H9 (cell line): Measurements from ENCODE around the gene MPL. TPM values are rescaled to one million over a fixed set of nuclear protein-coding genes. Genes with fewer than 3 reads are reported as not detected.

Experiments
- DNase-seq: peaks from one replicate; pipeline ENCODE4 v3.0.0-alpha.2; 2017
- H2AFZ ChIP-seq: one replicate; pipeline ENCODE4 v1.6.1; 2013; ENCODE audit warnings: mild to moderate bottlenecking, low read length, control low read depth, moderate library complexity
- H2AK5ac ChIP-seq: 2 replicates; pipeline ENCODE4 v1.6.1; 2013; ENCODE audit warnings: low read length, control low read depth, mixed read lengths; ENCODE audit not compliant: insufficient read length
- H2BK120ac ChIP-seq: one replicate; pipeline ENCODE4 v1.6.1; 2013; ENCODE audit warnings: low read depth, mild to moderate bottlenecking, low read length, control low read depth, inconsistent platforms; ENCODE audit not compliant: poor library complexity, severe bottlenecking
- H2BK12ac ChIP-seq: 2 replicates; pipeline ENCODE4 v1.6.1; 2013; ENCODE audit warnings: low read length, control low read depth, mixed read lengths, low read depth; ENCODE audit not compliant: insufficient read length
- H2BK15ac ChIP-seq: 2 replicates; pipeline ENCODE4 v1.6.1; 2013; ENCODE audit warnings: low read depth, low read length, control low read depth
- H2BK20ac ChIP-seq: one replicate; pipeline ENCODE4 v1.6.1; 2013; ENCODE audit warnings: low read depth, mild to moderate bottlenecking, low read length, control low read depth, inconsistent platforms; ENCODE audit not compliant: poor library complexity, severe bottlenecking
- H2BK5ac ChIP-seq: 2 replicates; pipeline ENCODE4 v1.6.1; 2013; ENCODE audit warnings: low read length, control low read depth, mixed read lengths; ENCODE audit not compliant: insufficient read length
- H3K14ac ChIP-seq: 2 replicates; pipeline ENCODE4 v1.6.1; 2013; ENCODE audit warnings: low read length, control low read depth; ENCODE audit not compliant: insufficient read depth
- H3K18ac ChIP-seq: 2 replicates; pipeline ENCODE4 v1.6.1; 2013; ENCODE audit warnings: low read depth, mild to moderate bottlenecking, mixed read lengths, low read length, control low read depth; ENCODE audit not compliant: insufficient read length
- H3K23ac ChIP-seq: 2 replicates; pipeline ENCODE4 v1.6.1; 2013; ENCODE audit warnings: low read length, control low read depth, mixed read lengths, low read depth; ENCODE audit not compliant: insufficient read length
- H3K23me2 ChIP-seq: 2 replicates; pipeline ENCODE4 v1.6.1; 2013; ENCODE audit warnings: low read depth, mild to moderate bottlenecking, mixed read lengths, low read length, control low read depth; ENCODE audit not compliant: insufficient read length, poor library complexity, severe bottlenecking
- H3K27ac ChIP-seq: 2 replicates; pipeline ENCODE4 v1.5.1; 2013; ENCODE audit warnings: low read length, control low read depth, mixed read lengths, low read depth; ENCODE audit not compliant: insufficient read length
- H3K27me3 ChIP-seq: 2 replicates; pipeline ENCODE4 v1.6.1; 2013; ENCODE audit warnings: low read length, control low read depth, inconsistent platforms; ENCODE audit not compliant: insufficient read depth
- H3K4ac ChIP-seq: 2 replicates; pipeline ENCODE4 v1.6.1; 2013; ENCODE audit warnings: low read depth, mild to moderate bottlenecking, control low read depth, inconsistent platforms, low read length, moderate library complexity
- H3K4me1 ChIP-seq: 2 replicates; pipeline ENCODE4 v1.6.1; 2013; ENCODE audit warnings: low read length, control low read depth, inconsistent platforms; ENCODE audit not compliant: insufficient read depth
- H3K4me2 ChIP-seq: 2 replicates; pipeline ENCODE4 v1.6.1; 2013; ENCODE audit warnings: low read length, control low read depth, mixed read lengths; ENCODE audit not compliant: insufficient read length, insufficient read depth
- H3K56ac ChIP-seq: 2 replicates; pipeline ENCODE4 v1.6.1; 2013; ENCODE audit warnings: low read depth, mild to moderate bottlenecking, mixed read lengths, low read length, control low read depth; ENCODE audit not compliant: insufficient read length
- H3K79me1 ChIP-seq: 2 replicates; pipeline ENCODE4 v1.6.1; 2013; ENCODE audit warnings: low read depth, mild to moderate bottlenecking, moderate library complexity, low read length, control low read depth, inconsistent platforms; ENCODE audit not compliant: insufficient read depth, poor library complexity, severe bottlenecking
- H3K79me2 ChIP-seq: 2 replicates; pipeline ENCODE4 v1.6.1; 2013; ENCODE audit warnings: low read length, control low read depth, inconsistent platforms; ENCODE audit not compliant: insufficient read depth
- H3K9ac ChIP-seq: 2 replicates; pipeline ENCODE4 v1.6.1; 2013; ENCODE audit warnings: low read length, control low read depth, mixed read lengths; ENCODE audit not compliant: insufficient read length; ENCODE audit errors: extremely low read depth
- H3K9me3 ChIP-seq: one replicate; pipeline ENCODE4 v1.6.1; 2013; ENCODE audit warnings: low read depth, low read length, inconsistent platforms; ENCODE audit not compliant: control insufficient read depth
- H3T11ph ChIP-seq: one replicate; pipeline ENCODE4 v1.6.1; 2013; ENCODE audit warnings: mild to moderate bottlenecking, low read length, control low read depth, inconsistent platforms
- H4K20me1 ChIP-seq: one replicate; pipeline ENCODE4 v1.6.1; 2013; ENCODE audit not compliant: control insufficient read depth, insufficient read length, insufficient read depth
- H4K5ac ChIP-seq: 2 replicates; pipeline ENCODE4 v1.6.1; 2013; ENCODE audit warnings: low read depth, mild to moderate bottlenecking, mixed read lengths, low read length, control low read depth; ENCODE audit not compliant: insufficient read length
- H4K8ac ChIP-seq: replicated peaks from 2 replicates; pipeline ENCODE4 v1.6.1; 2013; ENCODE audit warnings: low read length, control low read depth, mixed read lengths, low read depth; ENCODE audit not compliant: insufficient read length
- H4K91ac ChIP-seq: 2 replicates; pipeline ENCODE4 v1.6.1; 2013; ENCODE audit warnings: low read depth, mild to moderate bottlenecking, moderate library complexity, mixed read lengths, low read length, control low read depth; ENCODE audit not compliant: insufficient read length
- H3K27ac Mint-ChIP-seq, 3 experiments: 2 replicates in 2 of 3; 3 replicates in 1 of 3; pipeline ENCODE4 v1.8.0; 2020 to 2021; ENCODE audit warnings: mixed read lengths in 3 of 3, mild to moderate bottlenecking in 1 of 3, moderate library complexity in 1 of 3
- H3K27me3 Mint-ChIP-seq: 2 replicates; pipeline ENCODE4 v1.8.0; 2021; ENCODE audit warnings: low read depth, mild to moderate bottlenecking, moderate library complexity, mixed read lengths
- H3K36me3 Mint-ChIP-seq, 3 experiments: 2 replicates in 2 of 3; 3 replicates in 1 of 3; pipeline ENCODE4 v1.8.0; 2020 to 2021; ENCODE audit warnings: low read depth in 3 of 3, mixed read lengths in 3 of 3; ENCODE audit not compliant: insufficient read depth in 1 of 3
- H3K4me1 Mint-ChIP-seq, 2 experiments: 2 replicates each; pipeline ENCODE4 v1.8.0; 2020; ENCODE audit warnings: mixed read lengths in 2 of 2
- H3K4me3 Mint-ChIP-seq, 2 experiments: 2 replicates in 1 of 2; 3 replicates in 1 of 2; pipeline ENCODE4 v1.8.0; 2020 to 2021; ENCODE audit warnings: mild to moderate bottlenecking in 2 of 2, mixed read lengths in 2 of 2, moderate library complexity in 1 of 2
- H3K9me3 Mint-ChIP-seq, 2 experiments: 2 replicates in 1 of 2; 3 replicates in 1 of 2; pipeline ENCODE4 v1.8.0; 2020; ENCODE audit warnings: mild to moderate bottlenecking in 2 of 2, mixed read lengths in 2 of 2, moderate library complexity in 1 of 2
- WGBS: extraction: QIAGEN DNeasy Blood & Tissue Kit; methylation state at CpG from one replicate; pipeline ENCODE4 v1.1.7; 2013; ENCODE audit warnings: missing lambda C conversion rate, low lambda C conversion rate, mixed read lengths; ENCODE audit not compliant: insufficient read length; ENCODE audit errors: extremely low coverage; 5-methylcytosine and 5-hydroxymethylcytosine counted together
- total RNA-seq: library from RNA; stranded (reverse); gene quantifications from 2 replicates; pipeline ENCODE4 v1.2.1, GENCODE V29; 2021
- TF ChIP-seq, protein P1 (sequence below): fragments of 200-600 bp; sonication (generic); conservative IDR thresholded peaks from 3 replicates; pipeline ENCODE4 v1.8.0; 2021; ENCODE audit warnings: antibody characterized with exemption, mild to moderate bottlenecking

The MPL gene
- total RNA-seq, 1 experiment from 2014 or later: not detected

- no peak overlapping the region for H3K23ac ChIP-seq
- no peak overlapping the region for H2AK5ac ChIP-seq
- no peak overlapping the region for H3K56ac ChIP-seq
- no peak overlapping the region for H3K4me2 ChIP-seq
- H2BK20ac ChIP-seq: no peak overlapping the region
- Mint-ChIP-seq H3K27me3 (no peaks in the 10 kb centered on the region), H3K36me3 (no peaks in the 10 kb centered on the region), H3K27ac (no peak overlapping the region), H3K4me3 (no peak overlapping the region), H3K9me3 (no peaks in the 10 kb centered on the region), H3K4me1 (peaks cover 9 to 10% of the 10 kb centered on the region in 2 experiments)
- no peaks in the 10 kb centered on the region for H3K79me1 ChIP-seq
- no peak overlapping the region for H2AFZ ChIP-seq
- H3K18ac ChIP-seq: no peak overlapping the region
- no peaks in the 10 kb centered on the region; the same call in 1 of the 2 replicates for H3K4me1 ChIP-seq
- no peaks in the 10 kb centered on the region for H3K9me3 ChIP-seq
- H4K91ac ChIP-seq: no peak overlapping the region
- H3K23me2 ChIP-seq: peaks cover 12% of the 10 kb centered on the region
- H3K79me2 ChIP-seq: no peaks in the 10 kb centered on the region
- no peak overlapping the region for H3K14ac ChIP-seq
- TF ChIP-seq, protein P1, sequence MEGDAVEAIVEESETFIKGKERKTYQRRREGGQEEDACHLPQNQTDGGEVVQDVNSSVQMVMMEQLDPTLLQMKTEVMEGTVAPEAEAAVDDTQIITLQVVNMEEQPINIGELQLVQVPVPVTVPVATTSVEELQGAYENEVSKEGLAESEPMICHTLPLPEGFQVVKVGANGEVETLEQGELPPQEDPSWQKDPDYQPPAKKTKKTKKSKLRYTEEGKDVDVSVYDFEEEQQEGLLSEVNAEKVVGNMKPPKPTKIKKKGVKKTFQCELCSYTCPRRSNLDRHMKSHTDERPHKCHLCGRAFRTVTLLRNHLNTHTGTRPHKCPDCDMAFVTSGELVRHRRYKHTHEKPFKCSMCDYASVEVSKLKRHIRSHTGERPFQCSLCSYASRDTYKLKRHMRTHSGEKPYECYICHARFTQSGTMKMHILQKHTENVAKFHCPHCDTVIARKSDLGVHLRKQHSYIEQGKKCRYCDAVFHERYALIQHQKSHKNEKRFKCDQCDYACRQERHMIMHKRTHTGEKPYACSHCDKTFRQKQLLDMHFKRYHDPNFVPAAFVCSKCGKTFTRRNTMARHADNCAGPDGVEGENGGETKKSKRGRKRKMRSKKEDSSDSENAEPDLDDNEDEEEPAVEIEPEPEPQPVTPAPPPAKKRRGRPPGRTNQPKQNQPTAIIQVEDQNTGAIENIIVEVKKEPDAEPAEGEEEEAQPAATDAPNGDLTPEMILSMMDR: no peak
- no peaks in the 10 kb centered on the region for H4K20me1 ChIP-seq
- H4K5ac ChIP-seq: no peak overlapping the region
- no peaks in the 10 kb centered on the region for H3K27me3 ChIP-seq
- no peak overlapping the region for H2BK5ac ChIP-seq
- H2BK120ac ChIP-seq: no peak overlapping the region
- DNase-seq: no peak
- no peak overlapping the region for H3K9ac ChIP-seq
- no peak overlapping the region for H4K8ac ChIP-seq
- no peak overlapping the region for H3K4ac ChIP-seq
- no CpG with 5 or more reads among the region's 5 CpGs for WGBS
- no peak overlapping the region for H2BK12ac ChIP-seq
- H3K27ac ChIP-seq: no peak overlapping the region
- no peak overlapping the region for H3T11ph ChIP-seq
- H2BK15ac ChIP-seq: no peak overlapping the region
Measured at GRCh38 chr1:43372172-43372571, 34.6 kb downstream of the MPL start.
